Measurements from ENCODE around the gene CAPSL.
"Not testable (repeated sequence)": the region's sequence is repeated elsewhere in the genome, so short reads cannot be mapped to it uniquely, and the experiment has no call there.

The CAPSL gene

DNA sequence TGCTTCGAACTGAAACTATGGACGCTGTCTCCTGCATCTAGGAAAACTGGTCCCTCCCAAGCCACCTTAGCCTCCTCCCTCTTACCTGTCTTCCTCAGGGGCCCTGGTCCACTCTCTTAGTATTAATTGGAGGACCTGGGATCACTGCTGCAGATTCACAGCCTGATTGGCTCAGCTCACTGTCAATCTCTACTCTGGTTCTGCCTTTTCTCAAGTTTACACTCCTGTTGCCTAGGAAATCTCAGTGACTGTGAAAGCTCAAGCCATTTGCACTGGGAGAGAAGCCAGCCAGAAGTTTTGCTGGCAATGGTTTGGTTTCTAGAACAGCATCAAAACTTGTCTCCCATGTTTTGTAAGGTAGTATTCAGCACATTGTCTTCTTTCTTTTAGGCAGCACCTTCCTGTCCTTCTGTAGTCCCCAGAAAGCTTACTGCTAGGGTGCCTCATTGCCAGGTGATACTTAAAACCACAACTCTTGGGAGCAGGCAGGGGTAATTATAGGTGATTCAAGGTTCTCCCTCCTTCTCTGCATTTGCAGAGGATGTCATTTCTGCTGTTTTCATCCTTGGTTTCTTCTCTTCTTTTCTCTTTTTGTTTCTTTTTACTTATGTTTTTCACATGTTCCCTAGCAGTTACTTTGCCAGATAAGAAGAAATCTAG lies at the start of gene CAPSL:
Gene CAPSL (minus strand): TSS at position 55 of the 660 bp plus-strand sequence. CDS start 17,502 bp downstream, outside the sequence.
- DNase-seq, result peak; percentile 19
- Histone ChIP-seq H3K27ac (no peak within 1 kb of the TSS), H3K4me3 (ENCODE audit: low read depth, low read length) (no peak within 1 kb of the TSS), H3K36me3 (no peaks in the 10 kb centered on the region), H3K9me3 (ENCODE audit: severe bottlenecking) (no peaks in the 10 kb centered on the region), H3K27me3 (ENCODE audit: insufficient read depth, low read depth, severe bottlenecking) (peaks cover 78% of the 10 kb centered on the region)
- TF ChIP-seq, protein P1, sequence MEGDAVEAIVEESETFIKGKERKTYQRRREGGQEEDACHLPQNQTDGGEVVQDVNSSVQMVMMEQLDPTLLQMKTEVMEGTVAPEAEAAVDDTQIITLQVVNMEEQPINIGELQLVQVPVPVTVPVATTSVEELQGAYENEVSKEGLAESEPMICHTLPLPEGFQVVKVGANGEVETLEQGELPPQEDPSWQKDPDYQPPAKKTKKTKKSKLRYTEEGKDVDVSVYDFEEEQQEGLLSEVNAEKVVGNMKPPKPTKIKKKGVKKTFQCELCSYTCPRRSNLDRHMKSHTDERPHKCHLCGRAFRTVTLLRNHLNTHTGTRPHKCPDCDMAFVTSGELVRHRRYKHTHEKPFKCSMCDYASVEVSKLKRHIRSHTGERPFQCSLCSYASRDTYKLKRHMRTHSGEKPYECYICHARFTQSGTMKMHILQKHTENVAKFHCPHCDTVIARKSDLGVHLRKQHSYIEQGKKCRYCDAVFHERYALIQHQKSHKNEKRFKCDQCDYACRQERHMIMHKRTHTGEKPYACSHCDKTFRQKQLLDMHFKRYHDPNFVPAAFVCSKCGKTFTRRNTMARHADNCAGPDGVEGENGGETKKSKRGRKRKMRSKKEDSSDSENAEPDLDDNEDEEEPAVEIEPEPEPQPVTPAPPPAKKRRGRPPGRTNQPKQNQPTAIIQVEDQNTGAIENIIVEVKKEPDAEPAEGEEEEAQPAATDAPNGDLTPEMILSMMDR (IDR thresholded peaks at IDR 0.05; ENCODE audit: low read depth, low read length), result no peak

- DNase-seq, result no peak
- H3K4me3 ChIP-seq (ENCODE audit: low read depth, low read length), result no peak overlapping the region
- peaks cover 6% of the 10 kb centered on the region for H3K36me3 ChIP-seq
- no peak overlapping the region for H3K27ac ChIP-seq
- H3K9me3 ChIP-seq (ENCODE audit: severe bottlenecking), result no peaks in the 10 kb centered on the region
- no peaks in the 10 kb centered on the region for H3K27me3 ChIP-seq (ENCODE audit: insufficient read depth, low read depth, severe bottlenecking)
- TF ChIP-seq, protein P1 (IDR thresholded peaks at IDR 0.05; ENCODE audit: low read depth, low read length), result no peak
Measured at GRCh38 chr5:35987776-35988175, 49.4 kb upstream of the CAPSL start.

- Histone ChIP-seq H3K27ac (no peak overlapping the region), H3K9me3 (ENCODE audit: severe bottlenecking) (peaks cover 12% of the 10 kb centered on the region), H3K27me3 (ENCODE audit: insufficient read depth, low read depth, severe bottlenecking) (no peaks in the 10 kb centered on the region), H3K36me3 (no peaks in the 10 kb centered on the region), H3K4me3 (ENCODE audit: low read depth, low read length) (no peak overlapping the region)
- DNase-seq, result no peak
- TF ChIP-seq, protein P1 (IDR thresholded peaks at IDR 0.05; ENCODE audit: low read depth, low read length), result no peak
Measured at GRCh38 chr5:35979715-35980114, 41.3 kb upstream of the CAPSL start.

- not testable (repeated sequence) for DNase-seq; H3K4me3 ChIP-seq (ENCODE audit: low read depth, low read length)
Measured at GRCh38 chr5:35976859-35977258, 38.4 kb upstream of the CAPSL start.

DNA sequence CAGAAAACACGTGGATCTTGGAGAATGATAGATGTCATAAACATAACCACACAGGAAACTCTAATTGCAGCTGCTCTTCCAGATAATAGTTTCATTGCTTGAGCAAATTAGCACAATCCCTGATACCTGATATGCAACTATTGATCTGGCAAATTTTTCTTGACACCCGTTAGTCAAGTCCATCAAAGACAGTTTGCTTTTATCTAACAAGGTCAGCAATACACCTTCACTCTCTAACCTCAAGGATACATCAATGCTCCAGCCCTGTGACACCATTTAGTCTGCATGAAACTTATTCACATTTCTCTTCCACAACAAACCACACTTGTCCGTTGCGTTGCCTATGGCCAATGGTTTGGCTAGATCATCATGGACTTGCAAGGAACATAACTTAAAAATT lies 36.1 kb upstream of the CAPSL start:
- Histone ChIP-seq H3K36me3 (no peaks in the 10 kb centered on the region), H3K27me3 (ENCODE audit: insufficient read depth, low read depth, severe bottlenecking) (no peaks in the 10 kb centered on the region), H3K27ac (no peak overlapping the region), H3K9me3 (ENCODE audit: severe bottlenecking) (peaks cover 3% of the 10 kb centered on the region), H3K4me3 (ENCODE audit: low read depth, low read length) (no peak overlapping the region)
- DNase-seq, result no peak
- TF ChIP-seq, protein P1 (IDR thresholded peaks at IDR 0.05; ENCODE audit: low read depth, low read length), result no peak

More at GRCh38 chr5:35976859-35977258, 38.4 kb upstream of the CAPSL start:
- H3K27ac ChIP-seq; H3K36me3 ChIP-seq; H3K27me3 ChIP-seq (ENCODE audit: insufficient read depth, low read depth, severe bottlenecking); H3K9me3 ChIP-seq (ENCODE audit: severe bottlenecking): not testable (repeated sequence)

DNA sequence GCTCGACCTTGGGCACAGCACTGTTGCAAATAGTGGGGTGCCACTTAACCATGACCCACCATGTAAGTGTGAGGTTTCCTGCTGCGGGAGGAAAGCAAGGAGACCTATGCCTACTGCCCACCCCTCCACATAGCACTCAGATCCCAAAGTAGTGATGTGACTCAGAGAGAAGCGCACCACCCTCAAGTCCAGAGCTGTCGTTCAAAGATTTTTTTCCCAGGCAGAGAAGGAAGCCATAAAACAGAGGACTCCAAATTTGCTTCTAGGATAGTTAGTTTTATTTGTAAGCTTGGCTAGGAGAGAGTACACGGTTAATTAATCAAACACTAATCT lies 33.4 kb upstream of the CAPSL start:
- TF ChIP-seq, protein P1 (IDR thresholded peaks at IDR 0.05; ENCODE audit: low read depth, low read length), result no peak
- H3K9me3 ChIP-seq (ENCODE audit: severe bottlenecking), result no peaks in the 10 kb centered on the region

More for the DNA sequence above, 33.4 kb upstream of the CAPSL start:
- Histone ChIP-seq H3K4me3 (ENCODE audit: low read depth, low read length) (no peak overlapping the region), H3K27me3 (ENCODE audit: insufficient read depth, low read depth, severe bottlenecking) (no peaks in the 10 kb centered on the region), H3K27ac (no peak overlapping the region), H3K36me3 (no peaks in the 10 kb centered on the region)
- no peak for DNase-seq
